ENCODE data around the gene PCDHB6. TPM values are rescaled to one million over a fixed set of nuclear protein-coding genes. Genes with fewer than 3 reads are reported as not detected.
A peak's percentile ranks its signal among the peaks of the same experiment; 100 is the strongest.
"Not testable (repeated sequence)": the region's sequence is repeated elsewhere in the genome, so short reads cannot be mapped to it uniquely, and the experiment has no call there.

The PCDHB6 gene
- total and polyA plus RNA-seq, 2 of the 13 experiments (the other 11 are each of a cell fraction or from before 2014, with no cell fraction given) = 0.01 to 0.04 TPM

DNA sequence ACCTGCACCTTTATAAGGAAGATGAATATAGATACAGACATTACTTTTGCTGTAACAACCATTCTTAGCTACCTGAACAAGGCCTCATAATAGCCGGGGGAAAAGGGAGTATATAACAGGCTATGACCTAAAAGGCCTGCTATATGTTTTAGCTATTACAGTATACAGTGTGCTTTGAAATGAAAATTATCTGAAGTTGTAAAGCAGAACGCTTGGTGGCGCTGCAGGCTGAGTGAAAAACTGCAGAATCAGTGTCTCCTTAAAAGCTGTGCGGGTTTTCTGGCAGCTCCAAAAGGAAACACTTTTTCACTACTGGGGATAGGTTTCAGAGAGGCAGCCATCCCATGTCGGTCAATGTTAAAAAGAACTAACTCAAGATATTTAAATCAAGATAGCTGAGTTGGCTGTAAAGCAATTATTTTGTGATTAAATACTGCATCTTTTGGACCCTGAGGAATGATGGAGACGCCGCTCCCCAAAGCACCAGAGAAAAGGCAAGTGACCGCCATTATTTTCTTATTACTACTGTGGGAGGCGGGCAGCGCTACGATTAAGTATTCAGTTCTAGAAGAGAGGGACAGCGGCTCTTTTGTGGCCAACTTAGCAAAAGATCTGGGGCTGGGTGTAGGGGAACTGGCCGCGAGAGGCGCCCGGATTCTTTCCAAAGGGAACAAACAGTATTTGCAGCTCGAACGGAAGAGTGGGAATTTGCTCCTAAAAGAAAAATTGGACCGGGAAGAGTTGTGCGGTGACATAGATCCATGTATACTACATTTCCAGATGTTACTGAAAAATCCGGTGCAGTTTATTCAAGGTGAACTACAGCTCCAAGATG, 5.9 kb downstream of the PCDHB6 start:
- ATAC-seq = peak; percentile 81
- peaks cover 2 to 10% of the 10 kb centered on the region in 2 experiments; a peak in 2 of 5 replicates for H3K27me3 ChIP-seq (ENCODE audit: control insufficient read depth in 1 of 2, insufficient read depth in 2 of 2, low read length in 2 of 2)
- no peak overlapping the region for H3K27ac ChIP-seq (ENCODE audit: extremely low read length, insufficient read depth, low read length)
- BruUV-seq (replicated peaks) = no TSS peak
- no peak overlapping the region for H3K4me2 ChIP-seq (ENCODE audit: low read depth, low read length)
- no peaks in the 10 kb centered on the region for H3K36me3 ChIP-seq (replicated peaks in 1 of 2; ENCODE audit: control insufficient read depth in 1 of 2, insufficient read depth in 2 of 2, low read length in 2 of 2)
- H3K79me2 ChIP-seq (ENCODE audit: insufficient read depth, low read length) = no peaks in the 10 kb centered on the region
- H3K9me3 ChIP-seq (ENCODE audit: low read length) = no peaks in the 10 kb centered on the region; the same call in 1 of the 2 replicates
- FAIRE-seq = no peak
- ChIA-PET POLR2A (no interaction called here), CTCF (ENCODE audit: low intra/inter-chr PET ratio, low total read pairs) (no interaction called here)
- TF ChIP-seq ZNF550 (CRISPR knock-in tag; IDR thresholded peaks at IDR 0.05; ENCODE audit: borderline replicate concordance) (no peak), CTCF (CRISPR knock-in tag; IDR thresholded peaks at IDR 0.05) (peak; percentile 54)
- no peak overlapping the region for H3K4me3 ChIP-seq (replicated peaks in 1 of 3; ENCODE audit: insufficient read depth in 1 of 3, low read depth in 2 of 3, low read length in 3 of 3)
- H2AFZ ChIP-seq (ENCODE audit: low read length) = no peak overlapping the region
- no peaks in the 10 kb centered on the region for H4K20me1 ChIP-seq (ENCODE audit: insufficient read depth, low read length)
- in situ Hi-C loops (cut with HindIII; ENCODE audit: extremely low pct_ligation_motif_present, low pct_unique_long_range_greater_than_20kb) (no loop called here), intact Hi-C loops (cut with micrococcal nuclease; ENCODE audit: unreplicated experiment) (no loop called here)
- no peak for DNase-seq (ENCODE audit: low spot score)
- H3K9ac ChIP-seq (ENCODE audit: insufficient read depth, low read depth, low read length) = no peak overlapping the region
- 25% methylated on average over 21 of the region's 21 CpGs for WGBS (ENCODE audit: low lambda C conversion rate)
- no peaks in the 10 kb centered on the region for H3K4me1 ChIP-seq (ENCODE audit: insufficient read depth, low read length)

DNA sequence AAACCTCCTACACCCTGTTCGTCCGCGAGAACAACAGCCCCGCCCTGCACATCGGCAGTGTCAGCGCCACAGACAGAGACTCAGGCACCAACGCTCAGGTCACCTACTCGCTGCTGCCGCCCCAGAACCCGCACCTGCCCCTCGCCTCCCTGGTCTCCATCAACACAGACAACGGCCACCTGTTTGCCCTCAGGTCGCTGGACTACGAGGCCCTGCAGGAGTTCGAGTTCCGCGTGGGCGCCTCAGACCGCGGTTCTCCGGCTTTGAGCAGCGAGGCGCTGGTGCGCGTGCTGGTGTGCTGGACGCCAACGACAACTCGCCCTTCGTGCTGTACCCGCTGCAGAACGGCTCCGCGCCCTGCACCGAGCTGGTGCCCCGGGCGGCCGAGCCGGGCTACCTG, 7.5 kb downstream of the PCDHB6 start:
- H4K20me1 ChIP-seq (ENCODE audit: insufficient read depth, low read length); POLR2A ChIA-PET; H2AFZ ChIP-seq (ENCODE audit: low read length); H3K9ac ChIP-seq (ENCODE audit: insufficient read depth, low read depth, low read length); H3K27ac ChIP-seq (ENCODE audit: extremely low read length, insufficient read depth, low read length); DNase-seq (ENCODE audit: low spot score); in situ Hi-C loops (cut with HindIII; ENCODE audit: extremely low pct_ligation_motif_present, low pct_unique_long_range_greater_than_20kb); ATAC-seq; H3K79me2 ChIP-seq (ENCODE audit: insufficient read depth, low read length); intact Hi-C loops (cut with micrococcal nuclease; ENCODE audit: unreplicated experiment); BruUV-seq (replicated peaks); H3K27me3 ChIP-seq (ENCODE audit: control insufficient read depth in 1 of 2, insufficient read depth in 2 of 2, low read length in 2 of 2); CTCF ChIA-PET (ENCODE audit: low intra/inter-chr PET ratio, low total read pairs); H3K4me2 ChIP-seq (ENCODE audit: low read depth, low read length); H3K9me3 ChIP-seq (ENCODE audit: low read length); H3K36me3 ChIP-seq (replicated peaks in 1 of 2; ENCODE audit: control insufficient read depth in 1 of 2, insufficient read depth in 2 of 2, low read length in 2 of 2); FAIRE-seq; H3K4me3 ChIP-seq (replicated peaks in 1 of 3; ENCODE audit: insufficient read depth in 1 of 3, low read depth in 2 of 3, low read length in 3 of 3); H3K4me1 ChIP-seq (ENCODE audit: insufficient read depth, low read length): not testable (repeated sequence)
- 81% methylated on average over 14 of the region's 38 CpGs for WGBS (ENCODE audit: low lambda C conversion rate)

- intact Hi-C loops (cut with micrococcal nuclease; ENCODE audit: unreplicated experiment); POLR2A ChIA-PET; H3K4me3 ChIP-seq (replicated peaks in 1 of 3; ENCODE audit: insufficient read depth in 1 of 3, low read depth in 2 of 3, low read length in 3 of 3); H2AFZ ChIP-seq (ENCODE audit: low read length); H3K27me3 ChIP-seq (ENCODE audit: control insufficient read depth in 1 of 2, insufficient read depth in 2 of 2, low read length in 2 of 2); FAIRE-seq; H3K36me3 ChIP-seq (replicated peaks in 1 of 2; ENCODE audit: control insufficient read depth in 1 of 2, insufficient read depth in 2 of 2, low read length in 2 of 2); CTCF ChIA-PET (ENCODE audit: low intra/inter-chr PET ratio, low total read pairs); DNase-seq (ENCODE audit: low spot score); H3K27ac ChIP-seq (ENCODE audit: extremely low read length, insufficient read depth, low read length); BruUV-seq (replicated peaks); H3K4me2 ChIP-seq (ENCODE audit: low read depth, low read length); H3K4me1 ChIP-seq (ENCODE audit: insufficient read depth, low read length); in situ Hi-C loops (cut with HindIII; ENCODE audit: extremely low pct_ligation_motif_present, low pct_unique_long_range_greater_than_20kb); H3K9ac ChIP-seq (ENCODE audit: insufficient read depth, low read depth, low read length); H3K9me3 ChIP-seq (ENCODE audit: low read length); H4K20me1 ChIP-seq (ENCODE audit: insufficient read depth, low read length); H3K79me2 ChIP-seq (ENCODE audit: insufficient read depth, low read length); ATAC-seq: not testable (repeated sequence)
- WGBS (ENCODE audit: low lambda C conversion rate) = 46% methylated on average over 13 of the region's 28 CpGs
Measured at GRCh38 chr5:141157901-141158300, 8.0 kb downstream of the PCDHB6 start.
